HG03565 (cell line): ENCODE data around the gene GMFB.
"Not testable (repeated sequence)": the region's sequence is repeated elsewhere in the genome, so short reads cannot be mapped to it uniquely, and the experiment has no call there.

Experiments used
- ATAC-seq: cut with Tn5 transposase; IDR thresholded peaks from one replicate; pipeline ENCODE4 v1.9.1; 2021; ENCODE audit warnings: mild to moderate bottlenecking, moderate library complexity; ENCODE audit not compliant: unreplicated experiment

Gene GMFB

GRCh38 chr14:54462048-54462447 lies 26.7 kb downstream of the GMFB start:
- no peak for ATAC-seq

GRCh38 chr14:54459106-54459505 lies 29.7 kb downstream of the GMFB start:
- ATAC-seq, result no peak

- not testable (repeated sequence) for ATAC-seq
These were observed 30.2 kb downstream of the GMFB start for GRCh38 chr14:54458536-54458935.

- ATAC-seq, result no peak
These were observed 31.2 kb downstream of the GMFB start for GRCh38 chr14:54457609-54457996.

GRCh38 chr14:54456820-54457608 lies 31.8 kb downstream of the GMFB start:
- ATAC-seq, result not testable (repeated sequence)

GRCh38 chr14:54455363-54455762 lies 33.4 kb downstream of the GMFB start:
- ATAC-seq, result no peak

- ATAC-seq, result not testable (repeated sequence)
These were observed 34.8 kb downstream of the GMFB start for GRCh38 chr14:54453990-54454389.

GRCh38 chr14:54453252-54453651 lies 35.5 kb downstream of the GMFB start:
- no peak for ATAC-seq

GRCh38 chr14:54451961-54452360 lies 36.8 kb downstream of the GMFB start:
- ATAC-seq, result no peak

- no peak for ATAC-seq
These were observed 37.6 kb downstream of the GMFB start for GRCh38 chr14:54451121-54451601.

GRCh38 chr14:54450535-54450934 lies 38.2 kb downstream of the GMFB start:
- ATAC-seq, result peak; percentile 81

GRCh38 chr14:54447231-54447692 lies 41.5 kb downstream of the GMFB start:
- no peak for ATAC-seq

- ATAC-seq, result no peak
These were observed 42.6 kb downstream of the GMFB start for GRCh38 chr14:54446161-54446693.

- ATAC-seq, result no peak
These were observed 44.1 kb downstream of the GMFB start for GRCh38 chr14:54444681-54445080.

GRCh38 chr14:54443981-54444380 lies 44.8 kb downstream of the GMFB start:
- no peak for ATAC-seq

- not testable (repeated sequence) for ATAC-seq
These were observed 45.8 kb downstream of the GMFB start for GRCh38 chr14:54442961-54443360.

- peak; percentile 73 for ATAC-seq
These were observed 47.6 kb downstream of the GMFB start, which contains the start of gene CNIH1 for GRCh38 chr14:54440873-54441868. CNIH1 (minus strand) TSS chr14:54441374; CDS start chr14:54441327, 47 bp downstream.

GRCh38 chr14:54440476-54440872 lies 48.3 kb downstream of the GMFB start:
- no peak for ATAC-seq

- ATAC-seq, result no peak
These were observed 48.7 kb downstream of the GMFB start for GRCh38 chr14:54440037-54440436.

- ATAC-seq, result no peak
These were observed 50.1 kb downstream of the GMFB start for GRCh38 chr14:54438703-54439102.

GRCh38 chr14:54437954-54438353 lies 50.8 kb downstream of the GMFB start:
- ATAC-seq, result not testable (repeated sequence)
